Mesendoderm (in vitro differentiated cells): Measurements from ENCODE around the gene CBFB.

Experiments
- DNase-seq: peaks from one replicate; pipeline ENCODE4 v3.0.0; 2013
- H2AK5ac ChIP-seq: 2 replicates; pipeline ENCODE4 v1.6.1; 2013; ENCODE audit warnings: low read length, inconsistent platforms
- H2BK120ac ChIP-seq: 2 replicates; pipeline ENCODE4 v1.6.1; 2013; ENCODE audit warnings: low read depth, mild to moderate bottlenecking, low read length, moderate library complexity, mixed read lengths
- H2BK15ac ChIP-seq: replicated peaks from 2 replicates; pipeline ENCODE4 v1.6.1; 2013; ENCODE audit warnings: low read depth, mild to moderate bottlenecking, moderate library complexity
- H2BK5ac ChIP-seq: 2 replicates; pipeline ENCODE4 v1.6.1; 2013; ENCODE audit warnings: low read length, inconsistent platforms
- H3K18ac ChIP-seq: 2 replicates; pipeline ENCODE4 v1.6.1; 2013; ENCODE audit warnings: mild to moderate bottlenecking, low read length, mixed read lengths
- H3K23ac ChIP-seq: one replicate; pipeline ENCODE4 v1.6.1; 2013; ENCODE audit warnings: low read length
- H3K27ac ChIP-seq: 2 replicates; pipeline ENCODE4 v1.5.1; 2013; ENCODE audit warnings: low read depth, mild to moderate bottlenecking, inconsistent platforms, low read length, moderate library complexity
- H3K27me3 ChIP-seq: 2 replicates; pipeline ENCODE4 v1.6.1; 2013; ENCODE audit warnings: low read length, control low read depth, mild to moderate bottlenecking, inconsistent platforms; ENCODE audit not compliant: insufficient read depth, poor library complexity
- H3K36me3 ChIP-seq: 2 replicates; pipeline ENCODE4 v1.6.1; 2013; ENCODE audit warnings: low read length, inconsistent platforms; ENCODE audit not compliant: control insufficient read depth, insufficient read depth
- H3K4ac ChIP-seq: one replicate; pipeline ENCODE4 v1.6.1; 2013; ENCODE audit warnings: low read depth, mild to moderate bottlenecking, low read length, moderate library complexity
- H3K4me1 ChIP-seq: 2 replicates; pipeline ENCODE4 v1.6.1; 2013; ENCODE audit warnings: low read depth, low read length, inconsistent platforms; ENCODE audit not compliant: control insufficient read depth
- H3K4me2 ChIP-seq: 2 replicates; pipeline ENCODE4 v1.6.1; 2013; ENCODE audit warnings: low read length
- H3K4me3 ChIP-seq: 2 replicates; pipeline ENCODE4 v1.5.1; 2013; ENCODE audit warnings: mild to moderate bottlenecking, low read length
- H3K56ac ChIP-seq: one replicate; pipeline ENCODE4 v1.6.1; 2013; ENCODE audit warnings: low read length
- H3K79me1 ChIP-seq: 2 replicates; pipeline ENCODE4 v1.6.1; 2013; ENCODE audit warnings: low read length, inconsistent platforms
- H3K79me2 ChIP-seq: 2 replicates; pipeline ENCODE4 v1.6.1; 2013; ENCODE audit warnings: mild to moderate bottlenecking, low read length; ENCODE audit not compliant: control insufficient read depth, insufficient read depth
- H3K9ac ChIP-seq: 2 replicates; pipeline ENCODE4 v1.6.1; 2013; ENCODE audit warnings: low read length, inconsistent platforms
- H4K5ac ChIP-seq: one replicate; pipeline ENCODE4 v1.6.1; 2013; ENCODE audit warnings: low read length
- H4K8ac ChIP-seq: one replicate; pipeline ENCODE4 v1.6.1; 2013; ENCODE audit warnings: low read depth, mild to moderate bottlenecking, control low read depth, low read length, moderate library complexity
- WGBS: extraction: QIAGEN DNeasy Blood & Tissue Kit; methylation state at CpG from one replicate; pipeline ENCODE4 v1.1.7; 2013; ENCODE audit warnings: low lambda C conversion rate, missing lambda C conversion rate; ENCODE audit not compliant: insufficient coverage; ENCODE audit errors: extremely low coverage; 5-methylcytosine and 5-hydroxymethylcytosine counted together

CBFB gene

DNA sequence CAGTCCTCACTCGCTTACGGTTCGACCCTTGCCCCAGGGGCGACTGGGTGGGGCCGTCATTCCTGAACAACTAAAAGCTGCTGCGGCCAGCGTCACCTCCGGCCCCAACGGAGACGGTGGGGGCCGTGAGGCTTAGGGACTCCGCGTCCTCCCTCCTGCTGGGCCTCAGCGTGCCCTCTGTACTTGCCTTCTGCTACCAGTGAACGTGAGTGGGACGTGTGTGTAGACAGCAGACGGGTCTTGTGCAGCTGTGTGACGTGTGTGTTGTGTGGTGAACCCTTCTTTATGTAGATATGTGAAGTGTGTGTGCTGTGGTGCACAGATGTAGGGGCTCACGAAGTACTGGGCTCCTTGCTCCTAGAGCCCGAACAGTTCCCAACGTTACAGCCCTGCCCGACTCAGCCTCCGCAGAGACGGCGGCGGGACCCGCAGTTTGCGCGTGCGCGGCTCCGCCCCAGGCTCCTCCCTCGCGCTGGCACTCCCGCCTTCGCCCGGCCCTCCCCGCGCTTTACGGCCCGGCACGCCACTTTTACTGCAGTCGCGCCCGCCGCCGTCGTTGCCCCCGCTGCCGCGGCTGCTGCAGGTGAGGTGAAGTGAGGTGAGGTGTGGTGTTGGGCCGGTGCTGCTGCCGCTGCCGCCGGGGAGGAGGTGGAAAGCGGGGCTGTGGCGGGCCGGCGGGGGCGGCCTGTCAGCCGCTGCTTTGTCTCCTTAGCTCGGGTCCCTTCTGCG, 80.6 kb downstream of the CBFB start, which contains the start of gene PHAF1:
TSS of gene PHAF1 (plus strand) at position 535 of the 729 bp plus-strand sequence. CDS start 235 bp downstream, outside the sequence.
- H3K4me2 ChIP-seq, result peak within 1 kb of the TSS; percentile 100
- no peak within 1 kb of the TSS for H4K8ac ChIP-seq
- H3K4me3 ChIP-seq, result peak within 1 kb of the TSS; percentile 73
- no peak within 1 kb of the TSS for H3K23ac ChIP-seq
- peaks cover 24% of the 10 kb centered on the region for H3K79me2 ChIP-seq
- no peak within 1 kb of the TSS for H2BK15ac ChIP-seq
- peaks cover 19% of the 10 kb centered on the region for H3K79me1 ChIP-seq
- WGBS, result no CpG with 5 or more reads among the region's 63 CpGs
- H3K4ac ChIP-seq, result no peak within 1 kb of the TSS
- peak within 1 kb of the TSS; percentile 98 for H2BK5ac ChIP-seq
- H3K56ac ChIP-seq, result peak within 1 kb of the TSS; percentile 100
- H3K27me3 ChIP-seq, result no peaks in the 10 kb centered on the region
- no peak within 1 kb of the TSS for H2AK5ac ChIP-seq
- no peak within 1 kb of the TSS for H3K18ac ChIP-seq
- no peaks in the 10 kb centered on the region for H3K4me1 ChIP-seq
- H2BK120ac ChIP-seq, result no peak within 1 kb of the TSS
- H3K27ac ChIP-seq, result peak within 1 kb of the TSS; percentile 8
- peak within 1 kb of the TSS; percentile 100 for H3K9ac ChIP-seq
- H4K5ac ChIP-seq, result no peak within 1 kb of the TSS
- H3K36me3 ChIP-seq, result no peaks in the 10 kb centered on the region
- peak; percentile 95 for DNase-seq

DNA sequence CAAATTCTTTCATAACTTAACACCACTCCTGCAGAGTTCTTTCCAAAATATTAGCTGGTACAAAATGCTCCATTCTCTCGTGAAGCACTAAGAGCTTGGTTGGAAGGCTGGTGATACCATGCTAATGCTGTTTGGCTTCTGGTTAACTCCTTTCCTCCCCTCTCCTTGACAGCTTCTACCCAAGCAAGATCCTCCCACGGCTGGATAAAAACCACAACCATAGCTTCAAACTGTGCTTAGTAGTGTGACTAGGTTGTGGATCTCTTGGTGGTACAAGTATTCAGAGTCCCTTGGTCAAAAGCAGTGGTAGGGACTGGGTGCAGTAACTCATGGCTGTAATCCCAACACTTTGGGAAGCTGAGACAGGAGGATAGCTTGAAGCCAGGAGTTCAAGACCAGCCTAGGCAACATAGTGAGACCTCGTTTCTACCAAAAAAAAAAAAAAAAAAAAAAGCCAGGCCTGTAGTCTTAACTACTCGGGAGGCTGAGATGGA, 83.0 kb downstream of the CBFB start:
- H3K4me3 ChIP-seq, result no peak overlapping the region
- H3K79me1 ChIP-seq, result peaks cover 27% of the 10 kb centered on the region
- H3K4ac ChIP-seq, result no peak overlapping the region
- no peaks in the 10 kb centered on the region for H3K36me3 ChIP-seq
- peaks cover 29% of the 10 kb centered on the region for H3K79me2 ChIP-seq
- H4K5ac ChIP-seq, result no peak overlapping the region
- H3K27me3 ChIP-seq, result no peaks in the 10 kb centered on the region
- H3K9ac ChIP-seq, result no peak overlapping the region
- H3K56ac ChIP-seq, result no peak overlapping the region
- H3K18ac ChIP-seq, result no peak overlapping the region
- WGBS, result no CpG with 5 or more reads among the region's 4 CpGs
- no peak for DNase-seq
- no peak overlapping the region for H3K27ac ChIP-seq
- no peak overlapping the region for H4K8ac ChIP-seq
- no peaks in the 10 kb centered on the region for H3K4me1 ChIP-seq
- no peak overlapping the region for H2AK5ac ChIP-seq
- no peak overlapping the region for H3K4me2 ChIP-seq
- no peak overlapping the region for H2BK5ac ChIP-seq
- no peak overlapping the region for H2BK120ac ChIP-seq
- H2BK15ac ChIP-seq, result no peak overlapping the region
- H3K23ac ChIP-seq, result no peak overlapping the region

DNA sequence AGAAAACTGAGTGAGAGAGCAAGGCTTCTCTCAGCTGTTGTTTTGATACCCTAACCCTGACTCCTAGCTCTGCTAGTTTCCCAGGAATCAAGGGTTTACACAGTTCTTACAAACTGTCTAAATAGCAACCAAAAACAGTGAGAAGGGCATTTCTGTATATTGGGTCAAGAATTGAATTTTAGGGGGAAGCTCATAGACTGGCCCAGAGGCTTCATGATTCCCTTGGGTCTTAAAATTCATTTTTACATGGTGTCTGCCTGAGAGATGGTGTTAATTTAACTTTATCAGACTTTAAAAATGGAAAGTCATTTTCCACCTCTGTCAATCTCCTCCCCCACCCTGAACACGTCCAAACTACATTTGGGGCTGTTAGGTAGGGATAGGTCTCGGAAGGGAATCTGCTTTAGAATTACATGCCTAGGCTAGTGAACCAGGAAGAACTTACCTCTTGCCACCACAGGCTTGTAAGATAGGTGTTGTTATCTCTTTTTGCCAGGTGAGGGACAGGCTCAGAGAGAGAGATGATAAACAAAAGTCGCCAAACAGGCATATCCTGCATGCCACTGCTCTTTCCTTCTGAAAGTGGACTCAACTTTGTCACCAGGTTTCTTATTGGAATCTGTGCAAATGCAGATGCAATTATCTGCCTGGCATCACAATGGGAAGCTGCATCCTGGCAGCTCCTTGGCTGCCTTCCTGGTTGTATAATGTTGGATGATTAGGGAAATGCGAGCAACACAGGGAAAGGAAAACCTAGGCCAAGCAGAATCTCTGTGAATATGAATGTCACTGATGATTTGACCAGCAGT, 83.8 kb downstream of the CBFB start:
- no peak overlapping the region for H4K8ac ChIP-seq
- H3K9ac ChIP-seq, result no peak overlapping the region
- no peak overlapping the region for H3K27ac ChIP-seq
- no peak overlapping the region for H3K23ac ChIP-seq
- no peaks in the 10 kb centered on the region for H3K4me1 ChIP-seq
- no peak overlapping the region for H2BK15ac ChIP-seq
- H2AK5ac ChIP-seq, result no peak overlapping the region
- H3K79me1 ChIP-seq, result peaks cover 27% of the 10 kb centered on the region
- no peaks in the 10 kb centered on the region for H3K27me3 ChIP-seq
- no peak overlapping the region for H3K4ac ChIP-seq
- no peaks in the 10 kb centered on the region for H3K36me3 ChIP-seq
- no peak overlapping the region for H3K4me2 ChIP-seq
- peak; percentile 23 for DNase-seq
- no peak overlapping the region for H3K18ac ChIP-seq
- peaks cover 29% of the 10 kb centered on the region for H3K79me2 ChIP-seq
- H2BK5ac ChIP-seq, result no peak overlapping the region
- WGBS, result no CpG with 5 or more reads among the region's 4 CpGs
- no peak overlapping the region for H4K5ac ChIP-seq
- H2BK120ac ChIP-seq, result no peak overlapping the region
- no peak overlapping the region for H3K56ac ChIP-seq
- no peak overlapping the region for H3K4me3 ChIP-seq

DNA sequence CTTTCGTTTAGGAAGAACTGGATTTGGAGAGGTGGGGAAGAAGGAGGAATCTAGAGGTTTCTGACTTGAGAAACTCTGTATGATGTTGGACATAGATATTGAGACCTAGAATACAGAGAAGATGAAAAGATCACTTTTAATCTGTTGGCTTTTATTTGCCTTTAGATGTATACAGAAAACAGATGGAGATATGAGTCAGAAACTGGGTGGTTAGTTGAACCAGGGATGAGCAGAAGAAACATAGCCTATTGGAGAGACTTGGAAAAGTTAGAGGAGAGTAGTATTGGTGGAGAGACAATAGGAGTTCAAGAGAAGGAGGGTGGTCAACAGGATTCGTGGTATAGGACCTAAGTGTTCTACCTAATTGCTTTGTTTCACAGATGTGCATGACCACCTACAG, 85.8 kb downstream of the CBFB start:
- H3K9ac ChIP-seq, result no peak overlapping the region
- H3K79me1 ChIP-seq, result peaks cover 29% of the 10 kb centered on the region
- no peaks in the 10 kb centered on the region for H3K27me3 ChIP-seq
- H3K56ac ChIP-seq, result no peak overlapping the region
- no peak overlapping the region for H2BK5ac ChIP-seq
- H3K23ac ChIP-seq, result no peak overlapping the region
- no peak overlapping the region for H3K27ac ChIP-seq
- no peak overlapping the region for H2BK120ac ChIP-seq
- H3K79me2 ChIP-seq, result peaks cover 29% of the 10 kb centered on the region
- no peaks in the 10 kb centered on the region for H3K4me1 ChIP-seq
- no peak overlapping the region for H4K8ac ChIP-seq
- 100% methylated on average over 1 of the region's 2 CpGs for WGBS
- no peak overlapping the region for H3K4me2 ChIP-seq
- no peak overlapping the region for H4K5ac ChIP-seq
- H3K4ac ChIP-seq, result no peak overlapping the region
- H3K18ac ChIP-seq, result no peak overlapping the region
- no peak overlapping the region for H2BK15ac ChIP-seq
- H3K4me3 ChIP-seq, result no peak overlapping the region
- no peak for DNase-seq
- H3K36me3 ChIP-seq, result no peaks in the 10 kb centered on the region
- H2AK5ac ChIP-seq, result no peak overlapping the region

DNA sequence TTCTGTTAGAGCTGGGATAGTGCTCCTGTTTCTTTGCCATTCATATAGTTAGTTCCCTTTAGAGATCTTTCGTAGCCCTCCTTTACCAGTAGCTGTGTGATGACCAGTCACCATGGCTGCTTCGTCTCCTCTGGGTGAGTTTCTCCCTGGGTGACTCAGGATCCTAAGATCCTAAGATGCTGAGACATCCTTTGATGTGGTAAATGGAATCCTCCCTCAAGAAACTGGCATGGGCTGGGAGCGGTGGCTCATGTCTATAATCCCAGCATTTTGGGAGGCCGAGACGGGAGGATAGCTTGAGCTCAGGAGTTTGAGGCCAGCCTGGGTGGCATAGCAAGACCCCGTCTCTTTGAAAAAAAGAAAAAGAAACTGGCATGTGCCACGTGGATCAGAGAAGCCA, 86.7 kb downstream of the CBFB start:
- WGBS, result no CpG with 5 or more reads among the region's 7 CpGs

More for the DNA sequence above, 86.7 kb downstream of the CBFB start:
- H3K27ac ChIP-seq, result no peak overlapping the region
- peaks cover 25% of the 10 kb centered on the region for H3K79me1 ChIP-seq
- no peak overlapping the region for H4K8ac ChIP-seq
- no peaks in the 10 kb centered on the region for H3K4me1 ChIP-seq
- no peak overlapping the region for H2BK120ac ChIP-seq
- no peak for DNase-seq
- no peak overlapping the region for H3K4me2 ChIP-seq
- H3K9ac ChIP-seq, result no peak overlapping the region
- H3K56ac ChIP-seq, result no peak overlapping the region
- no peaks in the 10 kb centered on the region for H3K27me3 ChIP-seq
- H4K5ac ChIP-seq, result no peak overlapping the region
- no peak overlapping the region for H3K18ac ChIP-seq
- H3K79me2 ChIP-seq, result peaks cover 24% of the 10 kb centered on the region
- no peak overlapping the region for H3K4ac ChIP-seq
- H3K36me3 ChIP-seq, result peaks cover 2% of the 10 kb centered on the region
- H3K23ac ChIP-seq, result no peak overlapping the region
- H2BK15ac ChIP-seq, result no peak overlapping the region
- H2AK5ac ChIP-seq, result no peak overlapping the region
- H3K4me3 ChIP-seq, result no peak overlapping the region
- H2BK5ac ChIP-seq, result no peak overlapping the region
